Measurements from ENCODE around the gene KRT83.
"Not testable (repeated sequence)": the region's sequence is repeated elsewhere in the genome, so short reads cannot be mapped to it uniquely, and the experiment has no call there.

KRT83 gene

GRCh38 chr12:52331039-52331438 lies 9.8 kb upstream of the KRT83 start:
- no peak for DNase-seq

GRCh38 chr12:52327830-52328500 lies 6.8 kb upstream of the KRT83 start:
- no peak for DNase-seq

- DNase-seq: peak; percentile 81
Measured at GRCh38 chr12:52327052-52327829, 6.0 kb upstream of the KRT83 start.

- no peak for DNase-seq
Measured at GRCh38 chr12:52324153-52324444, 2.9 kb upstream of the KRT83 start.

GRCh38 chr12:52323416-52324152 lies 2.4 kb upstream of the KRT83 start:
- DNase-seq: no peak

GRCh38 chr12:52323001-52323400 lies 1.8 kb upstream of the KRT83 start:
- no peak for DNase-seq

GRCh38 chr12:52322069-52322468 lies 871 bp upstream of the KRT83 start:
- DNase-seq: no peak

- peak; percentile 95 for DNase-seq
Measured at GRCh38 chr12:52321418-52321817, 220 bp upstream of the KRT83 start.

- DNase-seq: peak; percentile 20
Measured at GRCh38 chr12:52319097-52319496, 2.1 kb downstream of the KRT83 start.

- no peak for DNase-seq
Measured at GRCh38 chr12:52318241-52318990, 2.8 kb downstream of the KRT83 start.

- DNase-seq: no peak
Measured at GRCh38 chr12:52317468-52318052, 3.6 kb downstream of the KRT83 start.

GRCh38 chr12:52316701-52317100 lies 4.5 kb downstream of the KRT83 start:
- DNase-seq: no peak

GRCh38 chr12:52316290-52316689 lies 4.9 kb downstream of the KRT83 start:
- DNase-seq: no peak

- not testable (repeated sequence) for DNase-seq
Measured at GRCh38 chr12:52315721-52316120, 5.5 kb downstream of the KRT83 start.

GRCh38 chr12:52314511-52314910 lies 6.7 kb downstream of the KRT83 start:
- DNase-seq: no peak

GRCh38 chr12:52313926-52314325 lies 7.3 kb downstream of the KRT83 start:
- no peak for DNase-seq

GRCh38 chr12:52313461-52313860 lies 7.7 kb downstream of the KRT83 start:
- no peak for DNase-seq

GRCh38 chr12:52312086-52312485 lies 9.1 kb downstream of the KRT83 start:
- no peak for DNase-seq

- no peak for DNase-seq
Measured at GRCh38 chr12:52311285-52311648, 9.9 kb downstream of the KRT83 start.

- peak; percentile 70 for DNase-seq
Measured at GRCh38 chr12:52310622-52311284, 10.4 kb downstream of the KRT83 start.

- no peak for DNase-seq
Measured at GRCh38 chr12:52308806-52309425, 12.3 kb downstream of the KRT83 start.
